COLO668 (cell line): ENCODE data around the gene DNAJC6.
"Not testable (repeated sequence)": the region's sequence is repeated elsewhere in the genome, so short reads cannot be mapped to it uniquely, and the experiment has no call there.

ENCODE experiments used
- DNase-seq: peaks from one replicate; lab custom pipeline; 2025; ENCODE audit not compliant: unreplicated experiment; lab: John Stamatoyannopoulos, UW

Gene DNAJC6

GRCh38 chr1:65355031-65355712, 45.8 kb downstream of the DNAJC6 start:
- no peak for DNase-seq

GRCh38 chr1:65357291-65357960, 48.1 kb downstream of the DNAJC6 start:
- DNase-seq = no peak

GRCh38 chr1:65359888-65360287, 50.5 kb downstream of the DNAJC6 start:
- DNase-seq = no peak

- no peak for DNase-seq
These were observed 51.3 kb downstream of the DNAJC6 start for GRCh38 chr1:65360648-65361047.

- DNase-seq = peak; percentile 33
These were observed 53.2 kb downstream of the DNAJC6 start for GRCh38 chr1:65362545-65362944.

GRCh38 chr1:65363484-65363883, 54.1 kb downstream of the DNAJC6 start:
- no peak for DNase-seq

GRCh38 chr1:65368403-65368802, 59.1 kb downstream of the DNAJC6 start:
- DNase-seq = no peak

- no peak for DNase-seq
These were observed 62.2 kb downstream of the DNAJC6 start for GRCh38 chr1:65371544-65371943.

GRCh38 chr1:65372557-65372956, 63.2 kb downstream of the DNAJC6 start:
- no peak for DNase-seq

GRCh38 chr1:65377496-65378246, 68.3 kb downstream of the DNAJC6 start:
- no peak for DNase-seq

GRCh38 chr1:65378247-65378946, 69.1 kb downstream of the DNAJC6 start:
- DNase-seq = no peak

- not testable (repeated sequence) for DNase-seq
These were observed 75.1 kb downstream of the DNAJC6 start for GRCh38 chr1:65384426-65384825.

GRCh38 chr1:65386439-65386838, 77.1 kb downstream of the DNAJC6 start:
- DNase-seq = no peak

GRCh38 chr1:65387821-65388220, 78.5 kb downstream of the DNAJC6 start:
- no peak for DNase-seq

GRCh38 chr1:65388908-65389695, 79.8 kb downstream of the DNAJC6 start:
- DNase-seq = no peak

- DNase-seq = no peak
These were observed 83.2 kb downstream of the DNAJC6 start for GRCh38 chr1:65392497-65392896.

GRCh38 chr1:65393347-65393746, 84.0 kb downstream of the DNAJC6 start:
- DNase-seq = no peak

- DNase-seq = no peak
These were observed 84.6 kb downstream of the DNAJC6 start for GRCh38 chr1:65393928-65394327.

GRCh38 chr1:65395887-65396612, 86.7 kb downstream of the DNAJC6 start:
- DNase-seq = no peak

- DNase-seq = no peak
These were observed 88.7 kb downstream of the DNAJC6 start for GRCh38 chr1:65398083-65398482.
